GM21825 (cell line): ENCODE data around the gene ARF1.

Source experiments
- ATAC-seq: cut with Tn5 transposase; IDR thresholded peaks from one replicate; pipeline ENCODE4 v1.9.1; 2021; ENCODE audit warnings: mild to moderate bottlenecking, moderate library complexity; ENCODE audit not compliant: unreplicated experiment

The ARF1 gene

GRCh38 chr1:228117335-228117734 lies 34.8 kb downstream of the ARF1 start:
- ATAC-seq: no peak

- no peak for ATAC-seq
Measured at GRCh38 chr1:228118040-228118439, 35.5 kb downstream of the ARF1 start.

- no peak for ATAC-seq
Measured at GRCh38 chr1:228120351-228120750, 37.8 kb downstream of the ARF1 start.

- ATAC-seq: no peak
Measured at GRCh38 chr1:228120857-228121489, 38.5 kb downstream of the ARF1 start.

- ATAC-seq: no peak
Measured at GRCh38 chr1:228122921-228123441, 40.5 kb downstream of the ARF1 start.

- no peak for ATAC-seq
Measured at GRCh38 chr1:228123505-228123904, 41.0 kb downstream of the ARF1 start.

- no peak for ATAC-seq
Measured at GRCh38 chr1:228125185-228125584, 42.7 kb downstream of the ARF1 start.

- ATAC-seq: no peak
Measured at GRCh38 chr1:228131766-228132165, 49.3 kb downstream of the ARF1 start.

GRCh38 chr1:228134591-228134990 lies 52.1 kb downstream of the ARF1 start:
- no peak for ATAC-seq

- no peak for ATAC-seq
Measured at GRCh38 chr1:228136901-228137300, 54.4 kb downstream of the ARF1 start.

- ATAC-seq: no peak
Measured at GRCh38 chr1:228139406-228139930, 57.0 kb downstream of the ARF1 start.

GRCh38 chr1:228139931-228140723 lies 57.6 kb downstream of the ARF1 start, which contains the start of gene GUK1:
Gene GUK1 (plus strand): TSS chr1:228140279. CDS start chr1:228140303, 24 bp downstream.
- peak; percentile 89 for ATAC-seq

- ATAC-seq: no peak
Measured at GRCh38 chr1:228140724-228141225, 58.3 kb downstream of the ARF1 start.

GRCh38 chr1:228141226-228142044 lies 58.9 kb downstream of the ARF1 start:
- no peak for ATAC-seq

- ATAC-seq: no peak
Measured at GRCh38 chr1:228142155-228142691, 59.7 kb downstream of the ARF1 start.

GRCh38 chr1:228142701-228143136 lies 60.2 kb downstream of the ARF1 start:
- ATAC-seq: no peak

- no peak for ATAC-seq
Measured at GRCh38 chr1:228143480-228144192, 61.1 kb downstream of the ARF1 start.

GRCh38 chr1:228144193-228144992 lies 61.9 kb downstream of the ARF1 start:
- ATAC-seq: no peak

- ATAC-seq: no peak
Measured at GRCh38 chr1:228144993-228145343, 62.5 kb downstream of the ARF1 start.
